PC-3 (cell line): ENCODE measurements around the gene CACTIN.

Source experiments
- CTCF ChIP-seq: fragments of 300-600 bp; sonication (generic); conservative IDR thresholded peaks from 2 replicates; pipeline ENCODE4 v1.5.1; 2017; ENCODE audit warnings: antibody characterized with exemption, low read depth, mild to moderate bottlenecking, low read length
- EZH2 ChIP-seq: fragments of 300-600 bp; sonication (generic); IDR thresholded peaks from one replicate; pipeline ENCODE4 v1.6.1; 2017; ENCODE audit warnings: antibody characterized with exemption, mild to moderate bottlenecking, low read length; ENCODE audit not compliant: unreplicated experiment
- EZH2phosphoT487 ChIP-seq: fragments of 300-600 bp; sonication (generic); IDR thresholded peaks from 2 replicates; pipeline ENCODE4 v1.6.1; 2018; ENCODE audit warnings: mild to moderate bottlenecking, antibody characterized with exemption, low read length, borderline replicate concordance

DNA sequence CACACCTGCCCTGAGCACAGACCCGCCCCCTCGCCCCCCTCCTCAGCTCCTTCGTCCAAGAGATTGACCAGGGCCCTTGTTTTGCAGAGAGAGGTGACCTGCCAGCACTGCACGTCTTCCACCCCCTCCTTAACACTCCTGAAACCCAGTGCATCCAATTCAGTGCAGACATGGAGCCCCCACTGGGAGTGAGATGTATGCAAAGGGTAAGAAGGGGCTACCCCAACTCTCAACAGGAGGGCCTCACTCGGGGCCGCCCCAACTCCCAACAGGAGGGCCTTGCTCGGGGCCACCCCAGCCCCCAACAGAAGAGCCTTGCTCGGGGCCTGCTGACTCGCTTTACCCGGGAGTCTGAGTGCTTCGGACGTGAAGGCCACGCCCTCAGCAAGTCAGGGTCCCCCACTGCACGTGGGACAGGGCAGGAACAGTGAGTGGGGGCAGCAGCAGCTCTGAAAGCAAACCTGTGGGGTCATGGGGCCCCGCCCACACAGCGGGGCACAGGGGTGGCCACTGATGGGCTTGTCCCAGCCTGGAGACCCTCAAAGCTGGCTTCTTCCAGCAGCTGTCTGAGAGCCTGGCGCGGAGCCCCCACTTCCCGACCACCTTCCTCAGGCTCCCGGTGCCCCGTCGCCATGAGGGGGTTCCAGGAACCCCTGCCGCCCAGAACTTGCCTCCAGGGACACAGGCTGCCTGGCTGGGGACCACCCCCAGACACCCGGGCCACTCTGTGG lies 5.6 kb downstream of the CACTIN start:
- TF ChIP-seq EZH2 (no peak), CTCF (no peak), EZH2phosphoT487 (no peak)
